Hepatocyte (in vitro differentiated cells): ENCODE results near the gene SLC5A5.

Experiments
- CTCF ChIP-seq: fragments of 200-600 bp; sonication (generic); IDR thresholded peaks from 2 replicates; pipeline ENCODE4 v1.5.1; 2016; ENCODE audit warnings: antibody characterized with exemption, mild to moderate bottlenecking; ENCODE audit not compliant: poor library complexity
- EZH2phosphoT487 ChIP-seq: fragments of 200-600 bp; sonication (generic); IDR thresholded peaks from one replicate; pipeline ENCODE4 v1.6.1; 2018; ENCODE audit warnings: antibody characterized with exemption, mild to moderate bottlenecking, low read depth, moderate library complexity; ENCODE audit not compliant: unreplicated experiment, severe bottlenecking

GRCh38 chr19:17835182-17836006 is 36.4 kb upstream of the SLC5A5 start:
- TF ChIP-seq CTCF (no peak), EZH2phosphoT487 (no peak)
